ENCODE measurements around the gene TRIM40. TPM values are rescaled to one million over a fixed set of nuclear protein-coding genes. Genes with fewer than 3 reads are reported as not detected.

Gene TRIM40
- total RNA-seq, 4 donors from 2014 or later: not detected

DNA sequence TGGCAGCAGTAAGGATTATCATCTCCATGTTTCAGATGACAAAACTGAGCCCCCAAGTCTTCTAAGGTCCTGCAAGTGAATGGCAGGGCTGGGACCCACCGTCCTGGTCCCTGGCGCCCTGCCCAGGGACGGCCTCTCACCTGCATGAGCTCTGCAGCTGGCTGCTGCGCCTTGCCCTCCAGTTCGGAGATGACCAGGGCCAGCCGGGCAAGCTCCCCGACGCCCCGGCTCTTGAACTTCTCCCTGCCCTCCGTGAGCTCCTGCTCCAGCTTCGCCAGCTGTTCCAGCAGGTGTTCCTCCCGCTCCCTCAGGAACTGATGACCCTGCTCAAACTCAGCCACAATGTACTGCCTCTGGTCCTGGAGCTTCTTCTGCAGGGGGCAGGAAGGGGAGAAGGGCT is 60.4 kb downstream of the TRIM40 start:
- H3K9me3 ChIP-seq: no peaks in the 10 kb centered on the region
- in situ Hi-C loops (cut with MboI; ENCODE audit: low sequenced_read_pairs in 4 of 4): no loop called here
- intact Hi-C loops (cut with DNase I; ENCODE audit: low total_unique reads): no loop called here
- no peak for DNase-seq
- no peaks in the 10 kb centered on the region for H3K27me3 ChIP-seq
- ATAC-seq: no peak
- H3K36me3 ChIP-seq: peaks cover 0 to 64% of the 10 kb centered on the region in 2 donors
- no peak overlapping the region for H3K4me3 ChIP-seq
- no peak for TF ChIP-seq POLR2A (IDR thresholded peaks at IDR 0.05)
- TF ChIP-seq CTCF (IDR thresholded peaks at IDR 0.05 in 4 of 5, conservative IDR thresholded peaks at IDR 0.05 in 1 of 5): no peak
- no peak overlapping the region for H3K27ac ChIP-seq
- no peaks in the 10 kb centered on the region for H3K4me1 ChIP-seq

Other genes with a start within 250 kb of the TRIM40 start
- gene HLA-A, start 193.6 kb upstream of the TRIM40 start, total RNA-seq: 100 to 1,000 TPM; 149 to 161 (median 154) TPM
- 10 to 100 TPM; 23.8 to 41.6 (median 27.9) TPM for gene POLR1H, start 74.9 kb upstream of the TRIM40 start, total RNA-seq
- gene PPP1R11, start 68.9 kb upstream of the TRIM40 start, total RNA-seq: 10 to 100 TPM; 34.0 to 72.4 (median 49.9) TPM
- gene RNF39, start 60.4 kb upstream of the TRIM40 start, total RNA-seq: not detected
- under 1 TPM in 1 of 4 donors, not detected in 3; 0.39 TPM for gene TRIM31, start 23.1 kb upstream of the TRIM40 start, total RNA-seq
- gene TRIM10, start 25.1 kb downstream of the TRIM40 start, total RNA-seq: not detected
- under 1 TPM in 1 of 4 donors, not detected in 3; 0.12 TPM for gene TRIM15, start 27.4 kb downstream of the TRIM40 start, total RNA-seq
- 10 to 100 TPM; 22.8 to 30.9 (median 25.1) TPM for gene TRIM26, start 77.3 kb downstream of the TRIM40 start, total RNA-seq
- 10 to 100 TPM; 12.3 to 21.5 (median 14.9) TPM for gene TRIM39, start 190.8 kb downstream of the TRIM40 start, total RNA-seq
- gene RPP21, start 209.0 kb downstream of the TRIM40 start, total RNA-seq: 100 to 1,000 TPM in 1 of 4 donors, 10 to 100 TPM in 3; 44.5 to 103 (median 85.4) TPM